GM21786 (cell line): ENCODE measurements around the gene EME1.
"Not testable (repeated sequence)": the region's sequence is repeated elsewhere in the genome, so short reads cannot be mapped to it uniquely, and the experiment has no call there.

Source experiments
- ATAC-seq: cut with Tn5 transposase; IDR thresholded peaks from one replicate; pipeline ENCODE4 v1.9.1; 2021; ENCODE audit not compliant: unreplicated experiment

EME1 gene

GRCh38 chr17:50388728-50389127 is 15.7 kb downstream of the EME1 start:
- no peak for ATAC-seq

GRCh38 chr17:50389534-50389933 is 16.5 kb downstream of the EME1 start:
- no peak for ATAC-seq

- ATAC-seq = no peak
These were observed 19.6 kb downstream of the EME1 start for GRCh38 chr17:50392621-50393020.

- ATAC-seq = no peak
These were observed 20.7 kb downstream of the EME1 start for GRCh38 chr17:50393700-50394099.

GRCh38 chr17:50394711-50395110 is 21.7 kb downstream of the EME1 start:
- no peak for ATAC-seq

GRCh38 chr17:50396261-50397110 is 23.5 kb downstream of the EME1 start:
- no peak for ATAC-seq

GRCh38 chr17:50397111-50397918 is 24.3 kb downstream of the EME1 start, which contains the start of gene LRRC59:
Gene LRRC59 (minus strand): TSS chr17:50397523. CDS start chr17:50397317, 206 bp downstream.
- ATAC-seq = peak; percentile 86

GRCh38 chr17:50397919-50398285 is 24.9 kb downstream of the EME1 start:
- no peak for ATAC-seq

DNA sequence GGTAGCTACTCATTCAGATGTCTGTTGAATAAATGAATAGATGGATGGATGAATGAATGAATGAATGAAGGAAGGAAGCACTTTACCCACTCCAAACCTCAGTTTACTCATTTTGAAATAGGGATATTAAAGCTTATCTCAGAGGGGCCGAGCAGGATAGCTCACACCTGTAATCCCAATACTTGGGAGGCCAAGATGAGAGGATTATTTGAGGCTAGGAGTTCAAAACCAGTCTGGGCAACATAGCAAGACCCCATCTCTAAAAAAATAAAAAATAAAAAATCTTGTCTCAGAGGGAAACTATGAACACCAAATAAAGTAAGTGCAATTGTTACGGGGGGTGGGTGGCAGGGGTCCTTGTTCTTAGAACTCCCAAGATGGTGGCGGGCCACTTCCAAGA is 25.6 kb downstream of the EME1 start:
- ATAC-seq = not testable (repeated sequence)

GRCh38 chr17:50399591-50399990 is 26.6 kb downstream of the EME1 start:
- not testable (repeated sequence) for ATAC-seq

- not testable (repeated sequence) for ATAC-seq
These were observed 32.3 kb downstream of the EME1 start for GRCh38 chr17:50405351-50405750.

- ATAC-seq = no peak
These were observed 33.5 kb downstream of the EME1 start for GRCh38 chr17:50406578-50406977.

DNA sequence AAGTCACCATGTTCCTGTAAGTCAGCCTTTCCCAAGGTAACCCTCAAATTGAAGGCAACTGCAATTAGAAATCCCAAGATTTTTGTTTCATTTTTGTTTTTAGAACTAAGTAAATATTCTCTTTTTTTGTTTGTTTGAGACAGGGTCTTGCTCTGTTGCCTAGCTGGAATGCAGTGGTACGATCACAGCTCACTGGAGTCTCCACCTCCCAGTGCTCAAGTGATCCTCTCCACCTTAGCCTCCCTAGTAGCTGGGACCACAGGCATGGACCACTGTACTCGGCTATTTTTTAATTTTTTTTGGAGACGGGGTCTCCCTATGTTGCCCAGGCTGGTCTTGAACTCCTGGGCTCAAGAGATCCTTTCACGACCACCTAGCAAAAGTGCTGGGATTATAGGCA is 34.9 kb downstream of the EME1 start:
- ATAC-seq = no peak

GRCh38 chr17:50412188-50412732 is 39.2 kb downstream of the EME1 start:
- ATAC-seq = no peak

DNA sequence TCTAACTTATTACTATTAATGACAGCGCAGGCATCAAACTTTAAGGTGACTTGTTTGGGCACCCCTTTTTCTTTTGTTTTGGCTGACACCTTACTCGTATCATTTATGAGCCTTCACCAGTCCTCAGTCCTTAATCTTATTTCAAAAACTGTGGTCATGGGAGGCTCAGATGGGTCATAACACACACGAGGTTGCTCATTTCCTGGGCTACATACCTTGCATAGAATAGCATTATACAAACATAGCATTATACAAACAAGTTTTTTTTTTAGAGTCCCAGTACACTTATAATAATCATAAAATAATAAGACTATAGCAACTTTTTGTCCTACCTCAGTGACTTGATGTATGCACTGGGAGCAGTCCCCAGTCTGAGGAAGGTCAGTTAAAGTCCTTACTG is 41.8 kb downstream of the EME1 start:
- ATAC-seq = no peak

- ATAC-seq = not testable (repeated sequence)
These were observed 46.5 kb downstream of the EME1 start for GRCh38 chr17:50419577-50419976.

GRCh38 chr17:50420419-50421112 is 47.5 kb downstream of the EME1 start:
- ATAC-seq = no peak

DNA sequence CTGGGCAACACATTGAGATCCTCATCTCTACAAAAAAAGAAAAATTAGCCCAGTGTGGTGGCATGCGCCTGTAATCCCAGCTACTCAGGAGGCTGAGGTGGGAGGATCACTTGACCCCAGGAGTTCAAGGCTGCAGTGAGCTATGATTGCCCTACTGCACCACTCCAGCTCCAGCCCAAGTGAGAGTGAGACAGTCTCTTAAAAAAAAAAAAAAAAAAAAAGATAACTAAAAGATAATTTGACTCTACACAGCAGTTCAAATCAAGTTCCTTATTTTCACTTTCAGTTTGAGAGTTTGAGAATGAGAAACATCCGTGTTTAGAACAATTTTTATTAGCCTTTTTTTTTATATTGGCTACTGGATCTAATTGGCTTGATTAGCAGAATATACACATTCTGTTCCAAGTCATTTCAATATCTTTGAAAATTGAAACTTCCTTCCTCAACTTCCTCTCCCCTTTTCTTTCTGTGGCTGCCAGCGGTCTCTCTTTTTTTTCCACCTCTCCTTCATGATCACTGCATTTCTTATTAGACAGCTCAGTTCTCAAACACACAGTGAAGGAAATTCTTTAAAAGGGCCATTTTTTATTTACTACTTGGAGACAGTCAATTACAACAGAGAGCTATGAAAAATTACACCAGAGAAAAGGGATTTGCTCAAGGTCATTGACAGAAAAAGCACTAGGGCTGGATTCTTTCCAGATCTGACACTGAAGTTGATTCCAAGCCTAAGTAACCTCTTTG is 48.5 kb downstream of the EME1 start:
- peak; percentile 50 for ATAC-seq

- no peak for ATAC-seq
These were observed 49.7 kb downstream of the EME1 start for GRCh38 chr17:50422738-50423137.

DNA sequence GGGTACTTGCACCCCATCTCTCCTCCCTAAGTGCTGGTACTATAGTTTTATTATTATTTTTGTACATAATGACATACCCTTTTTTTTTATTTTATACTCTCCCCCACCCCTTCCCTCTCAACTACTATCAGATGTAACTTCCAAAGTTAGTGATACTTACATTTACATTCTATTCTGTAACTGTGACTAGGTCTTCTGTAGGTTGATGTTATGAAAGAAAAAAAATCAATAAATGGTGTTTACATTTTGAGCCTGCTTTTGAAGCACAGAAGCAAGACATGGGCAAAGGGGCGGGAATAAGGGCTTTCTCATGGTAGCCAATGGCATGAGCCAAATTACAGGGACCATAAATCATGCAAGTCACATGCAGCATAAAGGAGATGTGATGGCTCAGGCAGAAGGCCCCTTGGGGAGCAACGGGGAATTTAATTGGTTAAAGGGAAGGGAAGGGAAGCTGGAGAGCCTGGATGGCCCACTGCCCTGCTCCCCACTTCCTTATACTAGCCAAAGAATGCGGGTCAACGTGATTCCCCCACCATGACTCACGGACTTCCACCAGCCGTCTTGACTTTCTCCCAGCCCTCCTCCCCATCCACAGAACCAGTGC is 50.6 kb downstream of the EME1 start:
- ATAC-seq = no peak
